Activated T-cell treated with anti-CD3 and anti-CD28 coated beads, Interleukin-2, amount 50 U/mL, for 48 hours (primary cell): ENCODE data around the gene ATP11A.

ENCODE experiments used
- DNase-seq, 2 experiments: peaks; one replicate each; pipeline ENCODE4 v3.0.0-alpha.2; 2020

ATP11A gene

GRCh38 chr13:112804374-112804773 lies 114.5 kb downstream of the ATP11A start:
- no peak for DNase-seq

- no peak for DNase-seq
Observed at GRCh38 chr13:112806739-112807652, 117.2 kb downstream of the ATP11A start.

GRCh38 chr13:112807653-112808376 lies 118.0 kb downstream of the ATP11A start:
- no peak for DNase-seq

GRCh38 chr13:112808377-112809140 lies 118.7 kb downstream of the ATP11A start:
- DNase-seq = no peak

GRCh38 chr13:112809332-112810315 lies 119.8 kb downstream of the ATP11A start:
- no peak for DNase-seq

GRCh38 chr13:112810608-112811007 lies 120.8 kb downstream of the ATP11A start:
- DNase-seq = no peak

- no peak for DNase-seq
Observed at GRCh38 chr13:112812306-112813055, 122.6 kb downstream of the ATP11A start.

GRCh38 chr13:112813552-112813951 lies 123.7 kb downstream of the ATP11A start:
- DNase-seq = no peak

GRCh38 chr13:112814905-112815585 lies 125.2 kb downstream of the ATP11A start:
- no peak for DNase-seq

- no peak for DNase-seq
Observed at GRCh38 chr13:112815871-112816270, 126.0 kb downstream of the ATP11A start.

- no peak for DNase-seq
Observed at GRCh38 chr13:112818040-112818697, 128.3 kb downstream of the ATP11A start.

GRCh38 chr13:112818698-112819045 lies 128.8 kb downstream of the ATP11A start:
- no peak for DNase-seq

- DNase-seq = no peak
Observed at GRCh38 chr13:112819111-112819510, 129.3 kb downstream of the ATP11A start.

GRCh38 chr13:112819816-112820215 lies 130.0 kb downstream of the ATP11A start:
- no peak for DNase-seq

GRCh38 chr13:112820318-112820717 lies 130.5 kb downstream of the ATP11A start:
- DNase-seq = no peak

- DNase-seq = no peak
Observed at GRCh38 chr13:112821340-112822055, 131.7 kb downstream of the ATP11A start.

- DNase-seq = no peak
Observed at GRCh38 chr13:112822851-112823250, 133.0 kb downstream of the ATP11A start.

- no peak for DNase-seq
Observed at GRCh38 chr13:112824429-112824828, 134.6 kb downstream of the ATP11A start.

- no peak for DNase-seq
Observed at GRCh38 chr13:112825071-112825470, 135.2 kb downstream of the ATP11A start.
